ENCODE data around the gene CHIT1. TPM values are rescaled to one million over a fixed set of nuclear protein-coding genes. Genes with fewer than 3 reads are reported as not detected.

CHIT1 gene
- total and polyA plus RNA-seq, 2 of the 13 experiments (the other 11 are each of a cell fraction or from before 2014, with no cell fraction given), result not detected

- no TSS peak for BruUV-seq (replicated peaks)
- TF ChIP-seq MTF2 (CRISPR knock-in tag; IDR thresholded peaks at IDR 0.05; ENCODE audit: borderline replicate concordance) (no peak), KMT2A (CRISPR knock-in tag; IDR thresholded peaks at IDR 0.05) (no peak), PRDM15 (CRISPR knock-in tag; IDR thresholded peaks at IDR 0.05) (no peak), PRPF4 (IDR thresholded peaks at IDR 0.05; ENCODE audit: low read depth, low read length, poor library complexity, severe bottlenecking) (no peak), ZMYM2 (CRISPR knock-in tag; IDR thresholded peaks at IDR 0.05) (no peak), IKZF5 (CRISPR knock-in tag; IDR thresholded peaks at IDR 0.05) (no peak), SP2 (CRISPR knock-in tag; IDR thresholded peaks at IDR 0.05) (no peak), HMGXB3 (CRISPR knock-in tag; IDR thresholded peaks at IDR 0.05; ENCODE audit: borderline replicate concordance) (no peak), RFX1 (IDR thresholded peaks at IDR 0.05) (no peak), FOXO4 (CRISPR knock-in tag; conservative IDR thresholded peaks at IDR 0.05) (no peak)
- POLR2A ChIA-PET, result no interaction called here
- Histone ChIP-seq H3K36me3 (replicated peaks in 1 of 2; ENCODE audit: control insufficient read depth in 1 of 2, insufficient read depth in 2 of 2, low read length in 2 of 2) (no peaks in the 10 kb centered on the region), H3K79me2 (ENCODE audit: insufficient read depth, low read length) (no peaks in the 10 kb centered on the region), H3K27ac (ENCODE audit: extremely low read length, insufficient read depth, low read length) (no peak overlapping the region), H2AFZ (ENCODE audit: low read length) (no peak overlapping the region), H3K4me1 (ENCODE audit: insufficient read depth, low read length) (no peaks in the 10 kb centered on the region), H3K4me3 (replicated peaks in 1 of 3; ENCODE audit: insufficient read depth in 1 of 3, low read depth in 2 of 3, low read length in 3 of 3) (no peak overlapping the region), H4K20me1 (ENCODE audit: insufficient read depth, low read length) (no peaks in the 10 kb centered on the region), H3K27me3 (ENCODE audit: control insufficient read depth in 1 of 2, insufficient read depth in 2 of 2, low read length in 2 of 2) (peaks cover 0 to 10% of the 10 kb centered on the region in 2 experiments; a peak in 1 of 5 replicates), H3K9me3 (ENCODE audit: low read length) (no peaks in the 10 kb centered on the region), H3K4me2 (ENCODE audit: low read depth, low read length) (no peak overlapping the region), H3K9ac (ENCODE audit: insufficient read depth, low read depth, low read length) (no peak overlapping the region)
- in situ Hi-C loops (cut with HindIII; ENCODE audit: extremely low pct_ligation_motif_present, low pct_unique_long_range_greater_than_20kb), result no loop called here
- DNase-seq (ENCODE audit: low spot score), result no peak
- 61% methylated on average over 2 of the region's 2 CpGs for WGBS (ENCODE audit: low lambda C conversion rate)
- intact Hi-C loops (cut with micrococcal nuclease; ENCODE audit: unreplicated experiment), result no loop called here
- ATAC-seq, result no peak
- CTCF ChIA-PET (ENCODE audit: low intra/inter-chr PET ratio, low total read pairs), result no interaction called here
- FAIRE-seq, result no peak
These were observed 38.5 kb downstream of the CHIT1 start for GRCh38 chr1:203190949-203191348.

All from HepG2 (cell line).